ENCODE data around the gene MRPS23. TPM values are rescaled to one million over a fixed set of nuclear protein-coding genes. Genes with fewer than 3 reads are reported as not detected.
A peak's percentile ranks its signal among the peaks of the same experiment; 100 is the strongest.

Gene MRPS23
- total and polyA plus RNA-seq, 2 of the 13 experiments (the other 11 are each of a cell fraction or from before 2014, with no cell fraction given): 63.2 to 181 TPM

- TF ChIP-seq AKAP8 (CRISPR knock-in tag; IDR thresholded peaks at IDR 0.05) (0 out of 2 replicates have a peak, but pooled peaks have one; percentile 57), ZNF441 (CRISPR knock-in tag; IDR thresholded peaks at IDR 0.05; ENCODE audit: borderline replicate concordance) (no peak), ZNF781 (CRISPR knock-in tag; IDR thresholded peaks at IDR 0.05; ENCODE audit: borderline replicate concordance, not compliant biosample characterization) (no peak), STAG1 (CRISPR knock-in tag; IDR thresholded peaks at IDR 0.05) (peak; percentile 49), HNRNPK (IDR thresholded peaks at IDR 0.05; ENCODE audit: low read depth, low read length, poor library complexity, severe bottlenecking) (no peak), FOSL2 (CRISPR knock-in tag; IDR thresholded peaks at IDR 0.05) (peak; percentile 89), HOXA3 (CRISPR knock-in tag; IDR thresholded peaks at IDR 0.05) (no peak), GABPB1 (CRISPR knock-in tag; IDR thresholded peaks at IDR 0.05) (peak; percentile 29; the same call in 1 of the 2 replicates), HOXD1 (CRISPR knock-in tag; IDR thresholded peaks at IDR 0.05) (no peak), RBM39 (IDR thresholded peaks at IDR 0.05; ENCODE audit: low read depth, low read length, poor library complexity, severe bottlenecking) (no peak), ZNF33A (CRISPR knock-in tag; IDR thresholded peaks at IDR 0.05; ENCODE audit: borderline replicate concordance) (no peak), ZNF772 (CRISPR knock-in tag; IDR thresholded peaks at IDR 0.05) (no peak), ZSCAN12 (CRISPR knock-in tag; IDR thresholded peaks at IDR 0.05) (no peak), KDM5B (CRISPR knock-in tag; IDR thresholded peaks at IDR 0.05; ENCODE audit: borderline replicate concordance) (no peak), MIER3 (CRISPR knock-in tag; IDR thresholded peaks at IDR 0.05; ENCODE audit: borderline replicate concordance) (no peak), GATAD2A (CRISPR knock-in tag; IDR thresholded peaks at IDR 0.05) (peak; percentile 33; the same call in 1 of the 2 replicates), POGZ (CRISPR knock-in tag; IDR thresholded peaks at IDR 0.05) (no peak), SAP130 (CRISPR knock-in tag; IDR thresholded peaks at IDR 0.05; ENCODE audit: low read depth) (peak; percentile 18; the same call in 1 of the 2 replicates), ZNF552 (CRISPR knock-in tag; IDR thresholded peaks at IDR 0.05; ENCODE audit: borderline replicate concordance) (no peak), ATF7 (IDR thresholded peaks at IDR 0.05) (no peak), ATF7 (CRISPR knock-in tag; IDR thresholded peaks at IDR 0.05) (0 out of 2 replicates have a peak, but pooled peaks have one; percentile 31), MAFK (conservative IDR thresholded peaks at IDR 0.05 in 1 of 2, IDR thresholded peaks at IDR 0.05 in 1 of 2; ENCODE audit: low read length in 2 of 2) (no peak), ZNF543 (CRISPR knock-in tag; IDR thresholded peaks at IDR 0.05) (no peak), ZBTB21 (CRISPR knock-in tag; IDR thresholded peaks at IDR 0.05) (no peak), ZKSCAN8 (CRISPR knock-in tag; IDR thresholded peaks at IDR 0.05; ENCODE audit: borderline replicate concordance) (no peak), WIZ (CRISPR knock-in tag; IDR thresholded peaks at IDR 0.05) (no peak), ZNF563 (CRISPR knock-in tag; IDR thresholded peaks at IDR 0.05) (0 out of 2 replicates have a peak, but pooled peaks have one; percentile 29), THYN1 (CRISPR knock-in tag; IDR thresholded peaks at IDR 0.05; ENCODE audit: borderline replicate concordance, low read depth) (no peak), ZNF350 (CRISPR knock-in tag; IDR thresholded peaks at IDR 0.05; ENCODE audit: borderline replicate concordance, low read depth) (no peak), AGO2 (optimal IDR thresholded peaks at IDR 0.05; ENCODE audit: low read depth, low read length) (peak; percentile 80), SMAD9 (CRISPR knock-in tag; IDR thresholded peaks at IDR 0.05) (no peak), IRF2 (CRISPR knock-in tag; IDR thresholded peaks at IDR 0.05) (no peak), ZNF709 (CRISPR knock-in tag; IDR thresholded peaks at IDR 0.05) (no peak), BCL6 (CRISPR knock-in tag; IDR thresholded peaks at IDR 0.05) (no peak), KLF15 (CRISPR knock-in tag; IDR thresholded peaks at IDR 0.05; ENCODE audit: borderline replicate concordance) (no peak)
Observed at GRCh38 chr17:57868007-57868909, 18.4 kb upstream of the MRPS23 start (continued).

Data from HepG2 (cell line).